ENCODE data around the gene G6PD. TPM values are rescaled to one million over a fixed set of nuclear protein-coding genes. Genes with fewer than 3 reads are reported as not detected.

The G6PD gene
- total and polyA plus RNA-seq, 2 donors (not counting 3 experiments of a cell fraction or from before 2014, with no cell fraction given), result 155 to 159 TPM

GRCh38 chrX:154532690-154533089, 14.0 kb downstream of the G6PD start:
- Histone ChIP-seq H4K20me1 (replicated peaks; ENCODE audit: control insufficient read depth, extremely low read depth, insufficient read depth, low read length) (no peaks in the 10 kb centered on the region), H2AFZ (ENCODE audit: low read depth, low read length) (no peak overlapping the region), H3K9ac (replicated peaks; ENCODE audit: extremely low read depth, insufficient read depth, low read length) (no peak overlapping the region), H3K9me3 (replicated peaks; ENCODE audit: control insufficient read depth, insufficient read depth, low read length) (no peaks in the 10 kb centered on the region), H3K36me3 (ENCODE audit: control insufficient read depth in 2 of 2, extremely low read depth in 1 of 2, insufficient read depth in 2 of 2, low read length in 2 of 2) (peaks cover 5 to 17% of the 10 kb centered on the region in 2 experiments), H3K4me2 (ENCODE audit: insufficient read depth, low read length) (no peak overlapping the region), H3K9me1 (replicated peaks; ENCODE audit: control insufficient read depth, extremely low read depth, insufficient read depth, low read length) (no peaks in the 10 kb centered on the region), H3K79me2 (ENCODE audit: control insufficient read depth, insufficient read depth, low read length) (peaks cover 3% of the 10 kb centered on the region), H3K27me3 (ENCODE audit: control insufficient read depth in 2 of 2, insufficient read depth in 2 of 2, low read length in 2 of 2) (no peaks in the 10 kb centered on the region), H3K27ac (ENCODE audit: insufficient read depth, low read depth, low read length) (no peak overlapping the region), H3K4me1 (ENCODE audit: control insufficient read depth, extremely low read depth, insufficient read depth, low read length) (no peaks in the 10 kb centered on the region), H3K4me3 (replicated peaks in 1 of 3; ENCODE audit: insufficient read depth in 1 of 3, low read depth in 1 of 3, low read length in 3 of 3) (no peak overlapping the region)
- ChIA-PET CTCF (interaction anchor here (4.2 kb wide), 1 partner anchor 159 kb away, joined by 24 read pairs; the partner anchor contains the start of gene FLNA), POLR2A (no interaction called here)
- intact Hi-C loops (cut with micrococcal nuclease), result no loop called here
- no TSS peak for BruUV-seq (replicated peaks)
- FAIRE-seq (no peak), DNase-seq (ENCODE audit: low read depth, low spot score) (no peak)
- dilution Hi-C loops (cut with MboI; ENCODE audit: extremely low pct_ligation_motif_present, low sequenced_read_pairs), result no loop called here
- TF ChIP-seq FOS (IDR thresholded peaks at IDR 0.05; ENCODE audit: borderline replicate concordance, insufficient read depth, low read length) (no peak), POLR2A (IDR thresholded peaks at IDR 0.05; ENCODE audit: low read depth, low read length) (no peak), GATA2 (IDR thresholded peaks at IDR 0.05; ENCODE audit: insufficient read depth, insufficient read length, low read depth, low read length) (no peak), MYC (IDR thresholded peaks at IDR 0.05; ENCODE audit: low read depth, low read length) (no peak), EZH2 (IDR thresholded peaks at IDR 0.05; ENCODE audit: borderline replicate concordance, low read depth, low read length, severe bottlenecking) (no peak), CTCF (IDR thresholded peaks at IDR 0.05; ENCODE audit: extremely low read depth in 1 of 2, insufficient read depth in 1 of 2, low read depth in 1 of 2, low read length in 2 of 2) (no peak), JUN (IDR thresholded peaks at IDR 0.05; ENCODE audit: borderline replicate concordance, insufficient read depth, insufficient read length, low read depth) (no peak), POLR2AphosphoS5 (IDR thresholded peaks at IDR 0.05; ENCODE audit: insufficient read depth, low read depth, low read length) (no peak)
- TF ChIP-seq, protein P1, sequence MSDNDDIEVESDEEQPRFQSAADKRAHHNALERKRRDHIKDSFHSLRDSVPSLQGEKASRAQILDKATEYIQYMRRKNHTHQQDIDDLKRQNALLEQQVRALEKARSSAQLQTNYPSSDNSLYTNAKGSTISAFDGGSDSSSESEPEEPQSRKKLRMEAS (IDR thresholded peaks at IDR 0.05; ENCODE audit: insufficient read depth, insufficient read length), result no peak
